Measurements from ENCODE around the gene ULK3.
A peak's percentile ranks its signal among the peaks of the same experiment; 100 is the strongest.

ULK3 gene

DNA sequence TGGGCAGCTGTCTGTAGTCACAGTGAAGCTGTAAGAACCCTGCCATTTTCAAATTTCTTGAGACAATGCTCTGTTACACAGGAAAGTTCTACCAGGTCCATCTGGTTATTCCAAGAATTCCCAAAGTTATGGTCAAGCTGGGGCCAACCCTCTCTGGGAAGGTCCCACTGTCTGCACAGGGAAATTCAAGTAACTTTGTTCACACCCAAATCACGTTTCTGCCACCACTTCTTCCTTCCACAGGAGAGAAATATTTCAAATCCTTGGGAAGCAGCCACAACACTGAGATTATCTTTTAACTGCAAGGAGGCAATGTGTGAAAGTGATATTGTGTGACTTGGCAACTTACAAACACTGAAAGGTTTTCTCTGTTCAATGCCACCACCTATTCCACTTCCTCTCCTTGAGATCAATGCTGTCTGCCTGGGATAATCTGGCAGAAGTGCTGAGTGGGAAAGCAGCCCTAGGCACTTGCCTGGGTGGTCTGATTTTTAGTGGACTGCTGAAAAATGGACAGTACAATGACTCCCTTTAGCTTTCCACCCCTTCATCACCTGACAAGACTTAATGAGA lies 24.6 kb upstream of the ULK3 start:
- H3K4me3 ChIP-seq (ENCODE audit: low read length), result no peak overlapping the region
- no peak for DNase-seq (ENCODE audit: low read depth)
- TF ChIP-seq, protein P1, sequence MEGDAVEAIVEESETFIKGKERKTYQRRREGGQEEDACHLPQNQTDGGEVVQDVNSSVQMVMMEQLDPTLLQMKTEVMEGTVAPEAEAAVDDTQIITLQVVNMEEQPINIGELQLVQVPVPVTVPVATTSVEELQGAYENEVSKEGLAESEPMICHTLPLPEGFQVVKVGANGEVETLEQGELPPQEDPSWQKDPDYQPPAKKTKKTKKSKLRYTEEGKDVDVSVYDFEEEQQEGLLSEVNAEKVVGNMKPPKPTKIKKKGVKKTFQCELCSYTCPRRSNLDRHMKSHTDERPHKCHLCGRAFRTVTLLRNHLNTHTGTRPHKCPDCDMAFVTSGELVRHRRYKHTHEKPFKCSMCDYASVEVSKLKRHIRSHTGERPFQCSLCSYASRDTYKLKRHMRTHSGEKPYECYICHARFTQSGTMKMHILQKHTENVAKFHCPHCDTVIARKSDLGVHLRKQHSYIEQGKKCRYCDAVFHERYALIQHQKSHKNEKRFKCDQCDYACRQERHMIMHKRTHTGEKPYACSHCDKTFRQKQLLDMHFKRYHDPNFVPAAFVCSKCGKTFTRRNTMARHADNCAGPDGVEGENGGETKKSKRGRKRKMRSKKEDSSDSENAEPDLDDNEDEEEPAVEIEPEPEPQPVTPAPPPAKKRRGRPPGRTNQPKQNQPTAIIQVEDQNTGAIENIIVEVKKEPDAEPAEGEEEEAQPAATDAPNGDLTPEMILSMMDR (IDR thresholded peaks at IDR 0.05; ENCODE audit: insufficient read depth, low read depth, low read length, missing control alignments), result no peak

DNA sequence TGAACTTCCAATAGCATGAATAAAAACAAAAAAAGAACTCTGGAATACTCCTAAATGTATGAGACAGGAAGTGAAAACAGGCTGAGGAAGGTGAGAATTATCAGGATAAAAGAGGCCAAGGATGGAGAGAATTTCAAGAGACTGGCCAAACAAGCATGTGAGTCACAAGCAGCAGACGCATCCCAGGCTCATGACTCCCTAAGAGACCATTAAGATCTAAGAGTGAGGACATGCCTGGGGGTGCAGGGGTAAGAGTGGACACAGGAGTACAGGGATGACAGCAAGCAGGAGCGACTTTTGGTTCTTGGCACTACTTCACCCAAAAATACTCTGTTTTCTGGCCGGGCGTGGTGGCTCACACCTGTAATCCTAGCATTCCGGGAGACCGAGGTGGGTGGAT lies 23.1 kb upstream of the ULK3 start:
- no peak overlapping the region for H3K4me3 ChIP-seq (ENCODE audit: low read length)
- TF ChIP-seq, protein P1 (IDR thresholded peaks at IDR 0.05; ENCODE audit: insufficient read depth, low read depth, low read length, missing control alignments), result no peak
- DNase-seq (ENCODE audit: low read depth), result peak; percentile 95

DNA sequence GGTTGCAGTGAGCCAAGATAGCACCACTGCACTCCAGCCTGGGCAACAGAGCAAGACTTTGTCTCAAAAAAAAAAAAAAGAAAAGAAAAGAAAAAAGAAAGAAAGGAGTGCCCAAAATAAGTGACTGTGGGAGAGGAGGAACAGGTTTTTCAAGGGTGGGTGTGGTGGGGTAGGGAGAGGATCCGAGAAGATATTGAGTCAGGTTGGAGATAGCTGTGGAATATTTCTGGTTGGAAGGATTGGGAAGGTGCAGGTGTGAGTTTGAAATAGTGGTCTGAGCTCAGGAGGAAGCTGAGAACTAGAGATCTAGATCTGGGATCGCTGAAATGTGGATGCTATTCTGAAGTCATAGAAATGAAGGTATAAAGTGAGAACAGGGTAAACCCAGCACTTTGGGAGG lies 22.4 kb upstream of the ULK3 start:
- TF ChIP-seq, protein P1 (IDR thresholded peaks at IDR 0.05; ENCODE audit: insufficient read depth, low read depth, low read length, missing control alignments), result no peak
- no peak overlapping the region for H3K4me3 ChIP-seq (ENCODE audit: low read length)
- DNase-seq (ENCODE audit: low read depth), result peak; percentile 74

DNA sequence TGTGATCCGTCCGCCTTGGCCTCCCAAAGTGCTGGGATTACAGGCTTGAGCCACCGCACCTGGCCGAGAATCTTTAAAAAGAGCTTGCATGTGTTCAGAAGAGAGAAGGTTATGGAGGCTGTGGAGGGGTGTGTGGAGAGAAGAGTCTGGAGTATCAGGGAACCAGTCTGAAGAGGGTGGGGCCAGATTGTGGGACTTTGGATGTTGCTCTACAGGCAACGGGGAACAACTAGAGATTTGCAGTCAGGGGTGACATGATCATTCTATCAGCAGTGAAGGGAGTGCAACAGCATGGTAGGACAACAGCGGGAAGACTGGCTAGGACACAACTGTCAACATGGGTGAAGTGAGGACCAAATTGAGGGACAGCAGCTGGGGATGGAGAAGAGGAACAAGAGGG lies 21.3 kb upstream of the ULK3 start:
- TF ChIP-seq, protein P1 (IDR thresholded peaks at IDR 0.05; ENCODE audit: insufficient read depth, low read depth, low read length, missing control alignments), result no peak
- no peak overlapping the region for H3K4me3 ChIP-seq (ENCODE audit: low read length)

DNA sequence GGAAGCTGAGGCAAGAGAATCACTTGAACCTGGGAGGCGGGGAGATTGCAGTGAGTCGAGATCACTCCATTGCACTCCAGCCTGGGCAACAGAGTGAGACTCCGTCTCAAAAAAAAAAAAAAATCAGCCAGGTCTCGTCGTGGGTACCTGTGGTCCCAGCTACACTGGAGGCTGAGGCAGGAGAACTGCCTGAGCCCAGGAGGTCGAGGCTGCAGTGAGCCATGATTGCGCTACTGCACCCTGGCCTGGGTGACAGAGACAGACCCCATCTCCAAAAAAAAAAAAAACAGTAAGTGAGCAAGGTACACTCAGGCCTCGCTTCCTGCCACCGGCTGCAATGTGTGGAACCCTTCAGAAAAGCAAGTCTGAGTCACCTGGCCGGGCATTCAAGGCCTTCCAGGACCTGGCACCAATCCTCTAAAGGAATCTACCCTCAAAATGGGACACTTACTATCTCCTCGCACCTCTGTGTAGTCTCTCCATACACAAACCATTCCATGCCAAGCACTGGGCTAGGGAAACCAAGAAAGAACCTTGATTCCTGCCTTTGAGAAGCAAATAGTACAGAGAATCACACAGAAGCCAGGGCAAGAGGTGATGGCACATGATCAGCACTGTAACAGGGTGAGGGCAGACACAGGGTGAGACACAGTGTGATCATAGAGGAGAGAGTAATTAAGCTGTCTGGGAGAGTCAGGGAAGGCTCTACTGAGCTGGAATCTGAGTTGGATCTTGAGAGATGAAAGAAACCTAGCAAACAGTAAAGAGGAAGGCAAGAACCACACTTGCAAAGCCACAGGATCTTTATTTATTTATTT lies 20.5 kb upstream of the ULK3 start:
- H3K4me3 ChIP-seq (ENCODE audit: low read length), result no peak overlapping the region
- TF ChIP-seq, protein P1 (IDR thresholded peaks at IDR 0.05; ENCODE audit: insufficient read depth, low read depth, low read length, missing control alignments), result no peak
- DNase-seq (ENCODE audit: low read depth), result peak; percentile 68

More for the DNA sequence above, 21.3 kb upstream of the ULK3 start:
- no peak for DNase-seq (ENCODE audit: low read depth)

DNA sequence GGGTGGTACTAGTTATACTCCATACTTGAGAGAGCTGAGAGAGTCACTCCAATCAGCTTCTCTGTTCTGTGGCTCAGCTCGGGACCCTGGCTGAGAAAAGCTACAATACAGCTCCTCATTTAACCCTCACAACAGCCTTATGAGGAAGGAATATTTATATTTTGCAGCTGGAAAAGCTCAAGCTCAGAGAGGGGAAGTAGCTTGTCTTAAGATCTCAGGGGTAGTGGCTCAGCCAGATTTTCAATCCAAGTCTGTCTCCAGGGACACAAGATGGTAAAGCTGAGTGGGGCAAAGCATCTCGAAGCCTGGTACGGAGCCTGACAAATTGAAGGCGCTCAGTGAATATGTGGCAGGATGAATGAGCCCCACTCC lies 15.4 kb upstream of the ULK3 start:
- DNase-seq (ENCODE audit: low read depth), result no peak
- no peak overlapping the region for H3K4me3 ChIP-seq (ENCODE audit: low read length)
- TF ChIP-seq, protein P1 (IDR thresholded peaks at IDR 0.05; ENCODE audit: insufficient read depth, low read depth, low read length, missing control alignments), result no peak
